CD4-positive, CD25-positive, alpha-beta regulatory T cell (primary cell): ENCODE results near the gene CBFA2T2. TPM values are rescaled to one million over a fixed set of nuclear protein-coding genes. Genes with fewer than 3 reads are reported as not detected.

ENCODE experiments used
- ATAC-seq, 2 donors: fragments of 150-1000 bp; cut with Tn5 transposase; one replicate each; pipeline ENCODE4 v1.10.0; 2021; ENCODE audit warnings: low read depth in 2 of 2, moderate number of reproducible peaks in 2 of 2, moderate library complexity in 1 of 2
- DNase-seq, 3 donors: peaks; one replicate each; pipeline versions ENCODE4 v3.0.0 to v3.0.0-alpha.2; 2012 to 2022; ENCODE audit warnings: mixed read lengths in 1 of 3
- H3K27ac ChIP-seq: one replicate; pipeline ENCODE4 v1.7.0; 2013; ENCODE audit warnings: mild to moderate bottlenecking, low read length; ENCODE audit not compliant: insufficient read depth, poor library complexity, severe bottlenecking
- H3K27me3 ChIP-seq: one replicate; pipeline ENCODE4 v1.7.0; 2013; ENCODE audit warnings: low read length; ENCODE audit not compliant: control insufficient read depth, insufficient read depth
- H3K36me3 ChIP-seq: one replicate; pipeline ENCODE4 v1.7.0; 2013; ENCODE audit warnings: mild to moderate bottlenecking, low read length, moderate library complexity; ENCODE audit not compliant: control insufficient read depth, insufficient read depth
- H3K4me1 ChIP-seq: 2 replicates; pipeline ENCODE4 v1.7.0; 2013; ENCODE audit warnings: mild to moderate bottlenecking, low read length; ENCODE audit not compliant: insufficient read depth, control insufficient read depth, poor library complexity, severe bottlenecking
- H3K4me3 ChIP-seq: one replicate; pipeline ENCODE4 v1.7.0; 2013; ENCODE audit warnings: low read depth, mild to moderate bottlenecking, low read length, moderate library complexity
- H3K9me3 ChIP-seq, 2 experiments: 1 replicate in 1 of 2; 2 replicates in 1 of 2; pipeline ENCODE4 v1.7.0; 2013; ENCODE audit warnings: low read length in 2 of 2, mild to moderate bottlenecking in 1 of 2, moderate library complexity in 1 of 2; ENCODE audit not compliant: control insufficient read depth in 2 of 2
- H3K27ac Mint-ChIP-seq, 3 donors: one replicate each; pipeline ENCODE4 v1.8.0; 2020 to 2022; ENCODE audit warnings: mild to moderate bottlenecking in 3 of 3, mixed read lengths in 3 of 3, moderate library complexity in 2 of 3
- H3K27me3 Mint-ChIP-seq: one replicate; pipeline ENCODE4 v1.8.0; 2022; ENCODE audit warnings: mild to moderate bottlenecking, mixed read lengths
- H3K36me3 Mint-ChIP-seq: one replicate; pipeline ENCODE4 v1.8.0; 2020; ENCODE audit warnings: mixed read lengths
- H3K4me1 Mint-ChIP-seq, 4 donors: one replicate each; pipeline ENCODE4 v1.8.0; 2020 to 2022; ENCODE audit warnings: mixed read lengths in 4 of 4, mild to moderate bottlenecking in 1 of 4
- H3K4me3 Mint-ChIP-seq, 4 donors: one replicate each; pipeline ENCODE4 v1.8.0; 2020 to 2022; ENCODE audit warnings: mild to moderate bottlenecking in 4 of 4, mixed read lengths in 4 of 4, moderate library complexity in 3 of 4
- H3K9me3 Mint-ChIP-seq, 7 donors: one replicate each; pipeline ENCODE4 v1.8.0; 2020 to 2022; ENCODE audit warnings: mixed read lengths in 7 of 7, mild to moderate bottlenecking in 3 of 7, moderate library complexity in 2 of 7
- polyA plus RNA-seq, 4 donors: library from polyadenylated mRNA; unstranded; fragments of 300-500 nt; fragmentation: Illumina TruSeq; gene quantifications; one replicate each; pipeline ENCODE4 v1.2.3, GENCODE V29; 2021
- total RNA-seq: library from RNA; stranded (reverse); gene quantifications from one replicate; pipeline ENCODE4 v1.2.3, GENCODE V29; 2022

Gene CBFA2T2
- total and polyA plus RNA-seq, 5 donors from 2014 or later = 11.8 to 31.0 (median 14.0) TPM

- Mint-ChIP-seq H3K9me3 (no peaks in the 10 kb centered on the region), H3K27me3 (no peaks in the 10 kb centered on the region), H3K36me3 (peaks cover 1% of the 10 kb centered on the region), H3K4me1 (peaks cover 0 to 13% (median 3%) of the 10 kb centered on the region in 4 donors), H3K27ac (no peak overlapping the region), H3K4me3 (no peak overlapping the region)
- Histone ChIP-seq H3K36me3 (peaks cover 2% of the 10 kb centered on the region), H3K4me3 (no peak overlapping the region), H3K9me3 (no peaks in the 10 kb centered on the region), H3K27me3 (no peaks in the 10 kb centered on the region), H3K4me1 (no peaks in the 10 kb centered on the region), H3K27ac (no peak overlapping the region)
- ATAC-seq (no peak), DNase-seq (no peak)
Observed at GRCh38 chr20:33545763-33546162, 55.9 kb downstream of the CBFA2T2 start.

GRCh38 chr20:33549229-33549999 lies 59.5 kb downstream of the CBFA2T2 start:
- ATAC-seq = no peak
- no peaks in the 10 kb centered on the region for H3K9me3 ChIP-seq

GRCh38 chr20:33551778-33552177 lies 61.9 kb downstream of the CBFA2T2 start:
- DNase-seq = no peak
- H3K27ac Mint-ChIP-seq = peak overlapping the region in 2 of 3 donors; percentile 34 to 97
- H3K4me3 ChIP-seq = no peak overlapping the region
- H3K36me3 ChIP-seq = peaks cover 3% of the 10 kb centered on the region
- no peak for ATAC-seq
- H3K9me3 Mint-ChIP-seq = peaks cover 0 to 1% (median 0%) of the 10 kb centered on the region in 7 donors
- H3K27me3 ChIP-seq = no peaks in the 10 kb centered on the region
- H3K36me3 Mint-ChIP-seq = peaks cover 17% of the 10 kb centered on the region
- no peaks in the 10 kb centered on the region for H3K9me3 ChIP-seq
- no peaks in the 10 kb centered on the region for H3K27me3 Mint-ChIP-seq
- H3K4me3 Mint-ChIP-seq = no peak overlapping the region
- H3K4me1 ChIP-seq = peaks cover 21% of the 10 kb centered on the region
- peaks cover 13 to 44% (median 31%) of the 10 kb centered on the region in 4 donors for H3K4me1 Mint-ChIP-seq
- no peak overlapping the region for H3K27ac ChIP-seq

More at GRCh38 chr20:33549229-33549999, 59.5 kb downstream of the CBFA2T2 start:
- Histone ChIP-seq H3K4me3 (no peak overlapping the region), H3K4me1 (peaks cover 6% of the 10 kb centered on the region), H3K36me3 (peaks cover 3% of the 10 kb centered on the region), H3K27me3 (no peaks in the 10 kb centered on the region), H3K27ac (no peak overlapping the region)
- H3K27ac Mint-ChIP-seq = no peak overlapping the region
- H3K9me3 Mint-ChIP-seq = no peaks in the 10 kb centered on the region
- H3K4me1 Mint-ChIP-seq = peaks cover under 1 to 26% (median 13%) of the 10 kb centered on the region in 4 donors
- no peaks in the 10 kb centered on the region for H3K27me3 Mint-ChIP-seq
- peaks cover 17% of the 10 kb centered on the region for H3K36me3 Mint-ChIP-seq
- DNase-seq = no peak
- H3K4me3 Mint-ChIP-seq = no peak overlapping the region

- no peak overlapping the region for H3K4me3 Mint-ChIP-seq
- H3K27me3 Mint-ChIP-seq = no peaks in the 10 kb centered on the region
- no peaks in the 10 kb centered on the region for H3K9me3 ChIP-seq
- H3K27me3 ChIP-seq = no peaks in the 10 kb centered on the region
- no peak overlapping the region for H3K27ac ChIP-seq
- peaks cover 13 to 47% (median 31%) of the 10 kb centered on the region in 4 donors for H3K4me1 Mint-ChIP-seq
- H3K36me3 Mint-ChIP-seq = peaks cover 21% of the 10 kb centered on the region
- ATAC-seq (no peak), DNase-seq (no peak)
- no peak overlapping the region for H3K4me3 ChIP-seq
- peaks cover 3% of the 10 kb centered on the region for H3K36me3 ChIP-seq
- H3K4me1 ChIP-seq = peaks cover 21% of the 10 kb centered on the region
- H3K9me3 Mint-ChIP-seq = peaks cover 0 to 1% (median 0%) of the 10 kb centered on the region in 7 donors
- H3K27ac Mint-ChIP-seq = peak overlapping the region; percentile 59 to 97 (median 90)
Observed at GRCh38 chr20:33552519-33552918, 62.6 kb downstream of the CBFA2T2 start.

GRCh38 chr20:33553516-33553915 lies 63.6 kb downstream of the CBFA2T2 start:
- H3K27me3 Mint-ChIP-seq = no peaks in the 10 kb centered on the region
- H3K4me1 Mint-ChIP-seq = peaks cover 16 to 49% (median 32%) of the 10 kb centered on the region in 4 donors
- peak overlapping the region; percentile 97 for H3K27ac ChIP-seq
- peak overlapping the region; percentile 43 to 97 (median 59) for H3K27ac Mint-ChIP-seq
- no peak overlapping the region for H3K4me3 ChIP-seq
- no peak for DNase-seq
- peaks cover 25% of the 10 kb centered on the region for H3K36me3 Mint-ChIP-seq
- peaks cover 3% of the 10 kb centered on the region for H3K36me3 ChIP-seq
- H3K4me3 Mint-ChIP-seq = no peak overlapping the region
- H3K4me1 ChIP-seq = peaks cover 21% of the 10 kb centered on the region
- no peaks in the 10 kb centered on the region for H3K9me3 ChIP-seq
- peaks cover 0 to 1% (median 0%) of the 10 kb centered on the region in 7 donors for H3K9me3 Mint-ChIP-seq
- ATAC-seq = no peak
- no peaks in the 10 kb centered on the region for H3K27me3 ChIP-seq

GRCh38 chr20:33554914-33555420 lies 65.1 kb downstream of the CBFA2T2 start:
- Histone ChIP-seq H3K27me3 (no peaks in the 10 kb centered on the region), H3K4me1 (peaks cover 21% of the 10 kb centered on the region), H3K4me3 (peak overlapping the region; percentile 87), H3K27ac (peak overlapping the region; percentile 97), H3K9me3 (no peaks in the 10 kb centered on the region), H3K36me3 (peaks cover 3% of the 10 kb centered on the region)
- no peaks in the 10 kb centered on the region for H3K27me3 Mint-ChIP-seq
- H3K4me1 Mint-ChIP-seq = peaks cover 17 to 49% (median 33%) of the 10 kb centered on the region in 4 donors
- peak overlapping the region; percentile 11 to 78 (median 52) for H3K4me3 Mint-ChIP-seq
- peaks cover 27% of the 10 kb centered on the region for H3K36me3 Mint-ChIP-seq
- DNase-seq (peak; percentile 50 to 92 (median 90)), ATAC-seq (peak; percentile 98)
- peaks cover 0 to 1% (median 0%) of the 10 kb centered on the region in 7 donors for H3K9me3 Mint-ChIP-seq
- peak overlapping the region; percentile 93 to 99 (median 97) for H3K27ac Mint-ChIP-seq

GRCh38 chr20:33555755-33556154 lies 65.9 kb downstream of the CBFA2T2 start:
- H3K4me3 Mint-ChIP-seq = peak overlapping the region; percentile 27 to 91 (median 82)
- DNase-seq = no peak
- H3K4me3 ChIP-seq = peak overlapping the region; percentile 87
- no peaks in the 10 kb centered on the region for H3K9me3 ChIP-seq
- peaks cover 2% of the 10 kb centered on the region for H3K27me3 Mint-ChIP-seq
- peaks cover 20 to 49% (median 33%) of the 10 kb centered on the region in 4 donors for H3K4me1 Mint-ChIP-seq
- H3K27ac Mint-ChIP-seq = peak overlapping the region; percentile 93 to 99 (median 97)
- H3K36me3 Mint-ChIP-seq = peaks cover 26% of the 10 kb centered on the region
- peaks cover 21% of the 10 kb centered on the region for H3K4me1 ChIP-seq
- no peak for ATAC-seq
- no peaks in the 10 kb centered on the region for H3K27me3 ChIP-seq
- peaks cover 2% of the 10 kb centered on the region for H3K36me3 ChIP-seq
- peak overlapping the region; percentile 97 for H3K27ac ChIP-seq
- H3K9me3 Mint-ChIP-seq = peaks cover 0 to 1% (median 0%) of the 10 kb centered on the region in 7 donors
